A549 (cell line): Measurements from ENCODE around the gene MORC2. TPM values are rescaled to one million over a fixed set of nuclear protein-coding genes. Genes with fewer than 3 reads are reported as not detected.

ENCODE experiments used
- ATAC-seq, 2 experiments: fragments of 200-7000 bp in 1 of 2; fragments of >200 bp in 1 of 2; cut with Nextera tagmentation in 1 of 2; cut with Tn5 transposase in 1 of 2; 3 replicates each; pipeline versions ENCODE4 v1.8.0 to v1.9.1; 2018 to 2020; ENCODE audit warnings: mild to moderate bottlenecking in 1 of 2, moderate library complexity in 1 of 2
- CTCF ChIA-PET: fragments of 300-600 bp; sonication (Branson Sonifier 250); formaldehyde crosslinking; extraction: SDS; loops from one replicate; lab custom pipeline; 2021; ENCODE audit warnings: antibody characterized with exemption, inconsistent platforms; lab: Yijun Ruan, JAX
- POLR2A ChIA-PET: fragments of 350-600 bp; formaldehyde crosslinking; extraction: SDS; loops from one replicate; lab custom pipeline; 2021; ENCODE audit warnings: antibody characterized with exemption, inconsistent platforms; lab: Yijun Ruan, JAX
- DNase-seq, 2 experiments: peaks; one replicate each; pipeline versions ENCODE4 v3.0.0 to v3.0.0-alpha.2; 2011 to 2016; ENCODE audit warnings: low read depth in 1 of 2, low spot score in 1 of 2
- FAIRE-seq: peaks from 2 replicates; lab custom pipeline; 2011; peaks lifted over from hg19 to GRCh38; lab: Jason Lieb, UNC
- H3K27ac ChIP-seq, 2 experiments: fragments of >200 bp; sonication (Bioruptor Twin); formaldehyde crosslinking; 3 replicates each; pipeline ENCODE4 v1.5.1; 2016 to 2017
- H3K4me1 ChIP-seq: fragments of >200 bp; sonication (Bioruptor Twin); formaldehyde crosslinking; 3 replicates; pipeline ENCODE4 v1.6.1; 2016
- H3K4me2 ChIP-seq: fragments of >200 bp; sonication (Bioruptor Twin); formaldehyde crosslinking; 3 replicates; pipeline ENCODE4 v1.6.1; 2016
- H3K4me3 ChIP-seq: fragments of >200 bp; sonication (Bioruptor Twin); formaldehyde crosslinking; 3 replicates; pipeline ENCODE4 v1.5.1; 2016
- H3K9me3 ChIP-seq: fragments of >200 bp; sonication (Bioruptor Twin); formaldehyde crosslinking; 3 replicates; pipeline ENCODE4 v1.6.1; 2016
- FOSB ChIP-seq: fragments of 250-450 bp; sonication (Bioruptor Pico); IDR thresholded peaks from 2 replicates; pipeline ENCODE4 v1.5.0; 2020; ENCODE audit warnings: mild to moderate bottlenecking, moderate library complexity
- FOXS1 ChIP-seq: fragments of 250-450 bp; sonication (Bioruptor Pico); IDR thresholded peaks from 2 replicates; pipeline ENCODE4 v1.5.0; 2020; ENCODE audit warnings: mild to moderate bottlenecking, moderate library complexity
- NFE2L2 ChIP-seq: fragments of 150-350 bp; conservative IDR thresholded peaks from 2 replicates; pipeline ENCODE4 v1.6.1; 2014; ENCODE audit warnings: low read length
- RAD21 ChIP-seq, 2 experiments: fragments of >200 bp in 1 of 2; sonication (Bioruptor Twin) in 1 of 2; formaldehyde crosslinking in 1 of 2; IDR thresholded peaks in 1 of 2; conservative IDR thresholded peaks in 1 of 2; 2 replicates in 1 of 2; 3 replicates in 1 of 2; pipeline ENCODE4 v1.6.1; 2012 to 2018; ENCODE audit warnings: inconsistent platforms in 1 of 2
- RCOR1 ChIP-seq: fragments of 150-350 bp; IDR thresholded peaks from 2 replicates; pipeline ENCODE4 v1.6.1; 2014; ENCODE audit warnings: antibody characterized with exemption, low read length, low read depth
- RFX5 ChIP-seq: fragments of 450-650 bp; IDR thresholded peaks from 2 replicates; pipeline ENCODE4 v1.7.1; 2014; ENCODE audit warnings: antibody characterized with exemption, mild to moderate bottlenecking, moderate library complexity
- SMC3 ChIP-seq: fragments of >200 bp; sonication (Bioruptor Twin); formaldehyde crosslinking; IDR thresholded peaks from 3 replicates; pipeline ENCODE4 v1.6.1; 2018; ENCODE audit warnings: inconsistent platforms
- SREBF2 ChIP-seq: fragments of 450-650 bp; IDR thresholded peaks from 2 replicates; pipeline ENCODE4 v1.6.1; 2014; ENCODE audit warnings: mild to moderate bottlenecking, moderate library complexity
- ZNF302 ChIP-seq: fragments of 250-450 bp; sonication (Bioruptor Pico); IDR thresholded peaks from 2 replicates; pipeline ENCODE4 v1.9.0; 2021; ENCODE audit warnings: inconsistent platforms, mild to moderate bottlenecking, moderate library complexity
- ZSCAN20 ChIP-seq: fragments of 250-450 bp; sonication (Bioruptor Pico); IDR thresholded peaks from 2 replicates; pipeline ENCODE4 v1.8.0; 2022; ENCODE audit warnings: mild to moderate bottlenecking, moderate library complexity
- WGBS: methylation state at CpG from one replicate; pipeline ENCODE4 v1.1.6; 2017; ENCODE audit errors: missing lambda C conversion rate; 5-methylcytosine and 5-hydroxymethylcytosine counted together
- polyA plus RNA-seq, 4 experiments: library from polyadenylated mRNA; depleted of rRNA in 3 of 4; stranded (reverse); fragments of >200 nt; fragmentation: RNase III in 1 of 4; extraction: RNeasy Plus Mini Kit Qiagen cat#74134 plus additional on column Dnase treatment in 1 of 4; gene quantifications; 2 replicates in 3 of 4; 3 replicates in 1 of 4; pipeline ENCODE4 v1.2.3, GENCODE V29; 2011 to 2017
- TF ChIP-seq, protein P1 (sequence below): fragments of >200 bp; sonication (Bioruptor Twin); formaldehyde crosslinking; IDR thresholded peaks from 3 replicates; pipeline ENCODE4 v1.5.1; 2016
- TF ChIP-seq, protein P2 (sequence below): fragments of 200-600 bp; sonication (generic); IDR thresholded peaks from 2 replicates; pipeline ENCODE4 v1.6.1; 2016; ENCODE audit warnings: antibody characterized with exemption, mild to moderate bottlenecking, moderate library complexity
- TF ChIP-seq, protein P3 (sequence below): fragments of >200 bp; sonication (Bioruptor Twin); formaldehyde crosslinking; IDR thresholded peaks from 3 replicates; pipeline ENCODE4 v1.6.1; 2016
- TF ChIP-seq, protein P4 (sequence below): fragments of 250-450 bp; sonication (Bioruptor Pico); IDR thresholded peaks from 2 replicates; pipeline ENCODE4 v1.5.0; 2021; ENCODE audit warnings: mild to moderate bottlenecking, moderate library complexity, borderline replicate concordance
- TF ChIP-seq, protein P5 (sequence below): fragments of 250-450 bp; sonication (Bioruptor Pico); IDR thresholded peaks from 2 replicates; pipeline ENCODE4 v1.5.0; 2020; ENCODE audit warnings: low read depth, mild to moderate bottlenecking, moderate library complexity

MORC2 gene
- polyA plus RNA-seq, 2 of the 4 experiments (the other 2 are of a cell fraction) = 14.8 to 16.0 TPM

DNA sequence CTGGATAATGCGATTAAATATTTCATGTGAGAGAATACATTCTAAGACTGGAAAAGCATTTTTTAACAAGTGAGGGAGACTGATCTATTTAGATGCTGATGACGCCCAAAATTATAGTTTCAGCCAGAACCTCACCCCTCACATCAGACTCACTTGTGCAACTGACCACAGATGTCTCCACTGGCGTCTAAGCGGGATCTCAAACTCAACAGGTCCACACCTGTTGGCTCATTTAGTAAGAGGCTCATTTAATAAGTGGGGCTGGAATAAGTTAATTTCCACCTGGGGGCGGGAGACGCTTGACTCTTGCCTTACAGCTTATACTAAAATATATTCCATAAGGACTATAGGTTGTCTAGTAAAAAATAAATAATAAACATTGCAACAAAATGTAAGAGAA is 47.5 kb downstream of the MORC2 start:
- H3K4me1 ChIP-seq = peaks cover 14% of the 10 kb centered on the region; the same call in 1 of the 3 replicates
- no peak overlapping the region for H3K4me3 ChIP-seq
- DNase-seq (no peak), FAIRE-seq (no peak), ATAC-seq (no peak)
- H3K4me2 ChIP-seq = peak overlapping the region; percentile 21; the same call in 1 of the 3 replicates
- TF ChIP-seq ZNF302 (CRISPR knock-in tag) = no peak
- TF ChIP-seq RFX5 = no peak
- TF ChIP-seq FOSB (CRISPR knock-in tag) = no peak
- POLR2A ChIA-PET = interaction anchor here (0.7 kb wide), 1 partner anchor 349 kb away, joined by 4 read pairs; no protein-coding TSS in a partner anchor
- no peaks in the 10 kb centered on the region; the same call in 1 of the 3 replicates for H3K9me3 ChIP-seq
- CTCF ChIA-PET = interaction anchor here (0.7 to 9.6 kb wide), 26 partner anchors 10 to 301 kb away, joined by 3 to 138 read pairs (median 5); partner anchors contain the start of genes MORC2 and TUG1
- 84% methylated on average over 6 of the region's 6 CpGs for WGBS
- H3K27ac ChIP-seq = no peak overlapping the region

DNA sequence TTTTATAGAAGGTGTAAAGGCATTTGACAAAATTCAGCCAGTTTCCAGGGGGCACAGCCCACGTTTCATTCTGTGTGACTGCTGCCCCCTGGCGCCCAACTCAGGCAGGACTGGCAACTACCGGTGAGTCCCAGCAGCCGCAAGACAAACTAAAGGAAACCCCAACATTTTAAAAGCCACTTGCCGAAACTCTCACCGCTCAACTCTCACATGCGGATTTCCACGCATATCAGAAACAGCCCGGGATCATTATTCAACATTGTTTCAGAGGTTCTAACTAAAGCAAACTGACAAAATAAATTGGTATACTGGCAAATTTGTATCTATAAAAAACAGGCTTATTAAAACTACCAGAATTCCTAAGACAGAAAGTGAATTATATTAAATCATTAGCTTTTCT is 48.2 kb downstream of the MORC2 start:
- Histone ChIP-seq H3K9me3 (peaks cover 4% of the 10 kb centered on the region; the same call in 2 of the 3 replicates), H3K27ac (peak overlapping the region; percentile 51 to 58; a peak in 3 of 6 replicates), H3K4me3 (no peak overlapping the region), H3K4me1 (peaks cover 14% of the 10 kb centered on the region; the same call in 1 of the 3 replicates), H3K4me2 (peak overlapping the region; percentile 62)
- 1% methylated on average over 9 of the region's 9 CpGs for WGBS
- ATAC-seq (peak; percentile 85 to 90), FAIRE-seq (no peak), DNase-seq (peak; percentile 67 to 70)
- TF ChIP-seq, protein P1, sequence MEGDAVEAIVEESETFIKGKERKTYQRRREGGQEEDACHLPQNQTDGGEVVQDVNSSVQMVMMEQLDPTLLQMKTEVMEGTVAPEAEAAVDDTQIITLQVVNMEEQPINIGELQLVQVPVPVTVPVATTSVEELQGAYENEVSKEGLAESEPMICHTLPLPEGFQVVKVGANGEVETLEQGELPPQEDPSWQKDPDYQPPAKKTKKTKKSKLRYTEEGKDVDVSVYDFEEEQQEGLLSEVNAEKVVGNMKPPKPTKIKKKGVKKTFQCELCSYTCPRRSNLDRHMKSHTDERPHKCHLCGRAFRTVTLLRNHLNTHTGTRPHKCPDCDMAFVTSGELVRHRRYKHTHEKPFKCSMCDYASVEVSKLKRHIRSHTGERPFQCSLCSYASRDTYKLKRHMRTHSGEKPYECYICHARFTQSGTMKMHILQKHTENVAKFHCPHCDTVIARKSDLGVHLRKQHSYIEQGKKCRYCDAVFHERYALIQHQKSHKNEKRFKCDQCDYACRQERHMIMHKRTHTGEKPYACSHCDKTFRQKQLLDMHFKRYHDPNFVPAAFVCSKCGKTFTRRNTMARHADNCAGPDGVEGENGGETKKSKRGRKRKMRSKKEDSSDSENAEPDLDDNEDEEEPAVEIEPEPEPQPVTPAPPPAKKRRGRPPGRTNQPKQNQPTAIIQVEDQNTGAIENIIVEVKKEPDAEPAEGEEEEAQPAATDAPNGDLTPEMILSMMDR = peak; percentile 82
- TF ChIP-seq SMC3 (peak; percentile 94), RAD21 (conservative IDR thresholded peaks at IDR 0.05 in 1 of 2, IDR thresholded peaks at IDR 0.05 in 1 of 2) (peak; percentile 86), SREBF2 (no peak)
- TF ChIP-seq, protein P2, sequence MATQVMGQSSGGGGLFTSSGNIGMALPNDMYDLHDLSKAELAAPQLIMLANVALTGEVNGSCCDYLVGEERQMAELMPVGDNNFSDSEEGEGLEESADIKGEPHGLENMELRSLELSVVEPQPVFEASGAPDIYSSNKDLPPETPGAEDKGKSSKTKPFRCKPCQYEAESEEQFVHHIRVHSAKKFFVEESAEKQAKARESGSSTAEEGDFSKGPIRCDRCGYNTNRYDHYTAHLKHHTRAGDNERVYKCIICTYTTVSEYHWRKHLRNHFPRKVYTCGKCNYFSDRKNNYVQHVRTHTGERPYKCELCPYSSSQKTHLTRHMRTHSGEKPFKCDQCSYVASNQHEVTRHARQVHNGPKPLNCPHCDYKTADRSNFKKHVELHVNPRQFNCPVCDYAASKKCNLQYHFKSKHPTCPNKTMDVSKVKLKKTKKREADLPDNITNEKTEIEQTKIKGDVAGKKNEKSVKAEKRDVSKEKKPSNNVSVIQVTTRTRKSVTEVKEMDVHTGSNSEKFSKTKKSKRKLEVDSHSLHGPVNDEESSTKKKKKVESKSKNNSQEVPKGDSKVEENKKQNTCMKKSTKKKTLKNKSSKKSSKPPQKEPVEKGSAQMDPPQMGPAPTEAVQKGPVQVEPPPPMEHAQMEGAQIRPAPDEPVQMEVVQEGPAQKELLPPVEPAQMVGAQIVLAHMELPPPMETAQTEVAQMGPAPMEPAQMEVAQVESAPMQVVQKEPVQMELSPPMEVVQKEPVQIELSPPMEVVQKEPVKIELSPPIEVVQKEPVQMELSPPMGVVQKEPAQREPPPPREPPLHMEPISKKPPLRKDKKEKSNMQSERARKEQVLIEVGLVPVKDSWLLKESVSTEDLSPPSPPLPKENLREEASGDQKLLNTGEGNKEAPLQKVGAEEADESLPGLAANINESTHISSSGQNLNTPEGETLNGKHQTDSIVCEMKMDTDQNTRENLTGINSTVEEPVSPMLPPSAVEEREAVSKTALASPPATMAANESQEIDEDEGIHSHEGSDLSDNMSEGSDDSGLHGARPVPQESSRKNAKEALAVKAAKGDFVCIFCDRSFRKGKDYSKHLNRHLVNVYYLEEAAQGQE = no peak
- ChIA-PET POLR2A (no interaction called here), CTCF (interaction anchor here (0.6 to 9.6 kb wide), 43 partner anchors 10 to 408 kb away, joined by 3 to 138 read pairs (median 5); partner anchors contain the start of genes MORC2 and TUG1)

DNA sequence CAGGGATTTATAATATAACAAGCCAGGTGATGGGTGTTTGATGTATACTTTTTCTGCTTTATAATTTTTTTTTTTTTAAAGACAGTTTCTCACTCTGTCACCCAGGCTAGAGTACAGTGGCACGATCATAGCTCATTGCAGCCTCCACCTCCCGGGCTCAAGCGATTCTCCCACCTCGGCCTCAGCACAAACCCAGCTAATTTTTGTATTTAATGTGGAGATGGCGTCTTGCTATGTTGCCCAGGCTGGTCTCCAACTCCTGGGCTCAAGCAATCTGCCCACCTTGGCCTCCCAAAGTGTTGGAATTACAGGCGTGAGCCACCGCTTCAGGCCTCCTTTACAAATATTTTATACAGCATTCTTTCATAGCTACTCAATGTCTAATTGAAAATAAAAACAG is 48.6 kb downstream of the MORC2 start:
- ATAC-seq (no peak; a peak in 1 of 6 replicates), DNase-seq (no peak), FAIRE-seq (no peak)
- 71% methylated on average over 7 of the region's 7 CpGs for WGBS
- Histone ChIP-seq H3K4me1 (peaks cover 14% of the 10 kb centered on the region; the same call in 1 of the 3 replicates), H3K4me2 (no peak overlapping the region), H3K9me3 (peaks cover 4% of the 10 kb centered on the region; the same call in 2 of the 3 replicates), H3K27ac (peak overlapping the region; percentile 58 to 75; a peak in 4 of 6 replicates), H3K4me3 (no peak overlapping the region)
- ChIA-PET POLR2A (interaction anchor here (0.6 kb wide), 1 partner anchor 155 kb away, joined by 3 read pairs; no protein-coding TSS in a partner anchor), CTCF (interaction anchor here (0.6 to 9.6 kb wide), 38 partner anchors 10 to 408 kb away, joined by 3 to 138 read pairs (median 5); partner anchors contain the start of genes MORC2 and TUG1)
- TF ChIP-seq RCOR1 (no peak), FOXS1 (CRISPR knock-in tag) (no peak), ZSCAN20 (CRISPR knock-in tag) (no peak), NFE2L2 (no peak)
- TF ChIP-seq, protein P3, sequence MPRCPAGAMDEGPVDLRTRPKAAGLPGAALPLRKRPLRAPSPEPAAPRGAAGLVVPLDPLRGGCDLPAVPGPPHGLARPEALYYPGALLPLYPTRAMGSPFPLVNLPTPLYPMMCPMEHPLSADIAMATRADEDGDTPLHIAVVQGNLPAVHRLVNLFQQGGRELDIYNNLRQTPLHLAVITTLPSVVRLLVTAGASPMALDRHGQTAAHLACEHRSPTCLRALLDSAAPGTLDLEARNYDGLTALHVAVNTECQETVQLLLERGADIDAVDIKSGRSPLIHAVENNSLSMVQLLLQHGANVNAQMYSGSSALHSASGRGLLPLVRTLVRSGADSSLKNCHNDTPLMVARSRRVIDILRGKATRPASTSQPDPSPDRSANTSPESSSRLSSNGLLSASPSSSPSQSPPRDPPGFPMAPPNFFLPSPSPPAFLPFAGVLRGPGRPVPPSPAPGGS = no peak
- TF ChIP-seq, protein P4, sequence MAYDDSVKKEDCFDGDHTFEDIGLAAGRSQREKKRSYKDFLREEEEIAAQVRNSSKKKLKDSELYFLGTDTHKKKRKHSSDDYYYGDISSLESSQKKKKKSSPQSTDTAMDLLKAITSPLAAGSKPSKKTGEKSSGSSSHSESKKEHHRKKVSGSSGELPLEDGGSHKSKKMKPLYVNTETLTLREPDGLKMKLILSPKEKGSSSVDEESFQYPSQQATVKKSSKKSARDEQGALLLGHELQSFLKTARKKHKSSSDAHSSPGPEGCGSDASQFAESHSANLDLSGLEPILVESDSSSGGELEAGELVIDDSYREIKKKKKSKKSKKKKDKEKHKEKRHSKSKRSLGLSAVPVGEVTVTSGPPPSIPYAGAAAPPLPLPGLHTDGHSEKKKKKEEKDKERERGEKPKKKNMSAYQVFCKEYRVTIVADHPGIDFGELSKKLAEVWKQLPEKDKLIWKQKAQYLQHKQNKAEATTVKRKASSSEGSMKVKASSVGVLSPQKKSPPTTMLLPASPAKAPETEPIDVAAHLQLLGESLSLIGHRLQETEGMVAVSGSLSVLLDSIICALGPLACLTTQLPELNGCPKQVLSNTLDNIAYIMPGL = no peak
- TF ChIP-seq, protein P5, sequence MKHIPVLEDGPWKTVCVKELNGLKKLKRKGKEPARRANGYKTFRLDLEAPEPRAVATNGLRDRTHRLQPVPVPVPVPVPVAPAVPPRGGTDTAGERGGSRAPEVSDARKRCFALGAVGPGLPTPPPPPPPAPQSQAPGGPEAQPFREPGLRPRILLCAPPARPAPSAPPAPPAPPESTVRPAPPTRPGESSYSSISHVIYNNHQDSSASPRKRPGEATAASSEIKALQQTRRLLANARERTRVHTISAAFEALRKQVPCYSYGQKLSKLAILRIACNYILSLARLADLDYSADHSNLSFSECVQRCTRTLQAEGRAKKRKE (CRISPR knock-in tag) = no peak
